Measurements from ENCODE around the gene LYRM9. TPM values are rescaled to one million over a fixed set of nuclear protein-coding genes. Genes with fewer than 3 reads are reported as not detected.
A peak's percentile ranks its signal among the peaks of the same experiment; 100 is the strongest.

The LYRM9 gene
- total RNA-seq (10 to 100 TPM; 16.0 to 19.7 TPM), polyA plus RNA-seq (ENCODE audit: insufficient read length in 2 of 2) (10 to 100 TPM; 23.8 to 27.1 TPM)
- long read RNA-seq, donor 1, partial matches to known transcripts = 0 of 6 reads
- long read RNA-seq, donor 1, other reads (novel, unspliced or antisense) = 0 of 6 reads
- long read RNA-seq, donor 2, partial matches to known transcripts = 0 of 4 reads
- long read RNA-seq, donor 2, other reads (novel, unspliced or antisense) = 0 of 4 reads
- long read RNA-seq, donor 3, partial matches to known transcripts = 0 of 2 reads
- long read RNA-seq, donor 3, other reads (novel, unspliced or antisense) = 0 of 2 reads
- long read RNA-seq, donor 4, partial matches to known transcripts = 0 of 7 reads
- long read RNA-seq, donor 4, other reads (novel, unspliced or antisense) = 0 of 7 reads

GRCh38 chr17:27892866-27893769, at the start of gene LYRM9:
Gene LYRM9 (minus strand): TSS chr17:27893365. CDS start chr17:27882694, 10,671 bp downstream.
- H3K4me1 ChIP-seq (ENCODE audit: control insufficient read depth, insufficient read depth, low read length) = peaks cover 3% of the 10 kb centered on the region
- peak within 1 kb of the TSS; percentile 53 for H3K4me3 ChIP-seq (ENCODE audit: low read depth, low read length)
- no peak within 1 kb of the TSS for H3K27ac ChIP-seq (ENCODE audit: low read depth, low read length)
- H3K9me3 ChIP-seq (ENCODE audit: control insufficient read depth, insufficient read depth, low read length) = no peaks in the 10 kb centered on the region
- peak; percentile 72 to 96 (median 82) for DNase-seq (ENCODE audit: low read depth in 4 of 6, low spot score in 6 of 6)
- WGBS (ENCODE audit: insufficient coverage) = under 1% methylated on average over 67 of the region's 75 CpGs
- no peaks in the 10 kb centered on the region for H3K27me3 ChIP-seq (ENCODE audit: control insufficient read depth, insufficient read depth, low read length)
- peaks cover 3% of the 10 kb centered on the region for H3K36me3 ChIP-seq (ENCODE audit: control insufficient read depth, insufficient read depth, low read length)

- WGBS (ENCODE audit: insufficient coverage) = 64% methylated on average over 8 of the region's 13 CpGs
- no peaks in the 10 kb centered on the region for H3K9me3 ChIP-seq (ENCODE audit: control insufficient read depth, insufficient read depth, low read length)
- no peaks in the 10 kb centered on the region for H3K36me3 ChIP-seq (ENCODE audit: control insufficient read depth, insufficient read depth, low read length)
- no peaks in the 10 kb centered on the region for H3K27me3 ChIP-seq (ENCODE audit: control insufficient read depth, insufficient read depth, low read length)
- no peak for DNase-seq (ENCODE audit: low read depth in 4 of 6, low spot score in 6 of 6)
- H3K4me1 ChIP-seq (ENCODE audit: control insufficient read depth, insufficient read depth, low read length) = no peaks in the 10 kb centered on the region
- no peak overlapping the region for H3K27ac ChIP-seq (ENCODE audit: low read depth, low read length)
- H3K4me3 ChIP-seq (ENCODE audit: low read depth, low read length) = no peak overlapping the region
Measured at GRCh38 chr17:27940503-27941428, 47.6 kb upstream of the LYRM9 start.

GRCh38 chr17:27939474-27940465, 46.6 kb upstream of the LYRM9 start:
- Histone ChIP-seq H3K4me3 (ENCODE audit: low read depth, low read length) (no peak overlapping the region), H3K4me1 (ENCODE audit: control insufficient read depth, insufficient read depth, low read length) (no peaks in the 10 kb centered on the region), H3K9me3 (ENCODE audit: control insufficient read depth, insufficient read depth, low read length) (no peaks in the 10 kb centered on the region), H3K27me3 (ENCODE audit: control insufficient read depth, insufficient read depth, low read length) (no peaks in the 10 kb centered on the region), H3K36me3 (ENCODE audit: control insufficient read depth, insufficient read depth, low read length) (no peaks in the 10 kb centered on the region), H3K27ac (ENCODE audit: low read depth, low read length) (no peak overlapping the region)
- 51% methylated on average over 6 of the region's 7 CpGs for WGBS (ENCODE audit: insufficient coverage)
- peak in 1 of 6 donors; percentile 51 for DNase-seq (ENCODE audit: low read depth in 4 of 6, low spot score in 6 of 6)

- Histone ChIP-seq H3K4me3 (ENCODE audit: low read depth, low read length) (no peak overlapping the region), H3K27ac (ENCODE audit: low read depth, low read length) (no peak overlapping the region)
- 66% methylated on average over 4 of the region's 4 CpGs for WGBS (ENCODE audit: insufficient coverage)
Measured at GRCh38 chr17:27938864-27939263, 45.7 kb upstream of the LYRM9 start.

GRCh38 chr17:27938241-27938640, 45.1 kb upstream of the LYRM9 start:
- no peaks in the 10 kb centered on the region for H3K27me3 ChIP-seq (ENCODE audit: control insufficient read depth, insufficient read depth, low read length)

More at GRCh38 chr17:27938864-27939263, 45.7 kb upstream of the LYRM9 start:
- Histone ChIP-seq H3K27me3 (ENCODE audit: control insufficient read depth, insufficient read depth, low read length) (no peaks in the 10 kb centered on the region), H3K4me1 (ENCODE audit: control insufficient read depth, insufficient read depth, low read length) (no peaks in the 10 kb centered on the region), H3K9me3 (ENCODE audit: control insufficient read depth, insufficient read depth, low read length) (no peaks in the 10 kb centered on the region), H3K36me3 (ENCODE audit: control insufficient read depth, insufficient read depth, low read length) (no peaks in the 10 kb centered on the region)
- no peak for DNase-seq (ENCODE audit: low read depth in 4 of 6, low spot score in 6 of 6)

GRCh38 chr17:27937025-27937546, 43.9 kb upstream of the LYRM9 start:
- H3K9me3 ChIP-seq (ENCODE audit: control insufficient read depth, insufficient read depth, low read length) = no peaks in the 10 kb centered on the region
- WGBS (ENCODE audit: insufficient coverage) = 91% methylated on average over 8 of the region's 8 CpGs
- no peak overlapping the region for H3K27ac ChIP-seq (ENCODE audit: low read depth, low read length)
- H3K4me1 ChIP-seq (ENCODE audit: control insufficient read depth, insufficient read depth, low read length) = no peaks in the 10 kb centered on the region
- no peak for DNase-seq (ENCODE audit: low read depth in 4 of 6, low spot score in 6 of 6)
- H3K27me3 ChIP-seq (ENCODE audit: control insufficient read depth, insufficient read depth, low read length) = no peaks in the 10 kb centered on the region
- no peaks in the 10 kb centered on the region for H3K36me3 ChIP-seq (ENCODE audit: control insufficient read depth, insufficient read depth, low read length)
- no peak overlapping the region for H3K4me3 ChIP-seq (ENCODE audit: low read depth, low read length)

More at GRCh38 chr17:27938241-27938640, 45.1 kb upstream of the LYRM9 start:
- Histone ChIP-seq H3K27ac (ENCODE audit: low read depth, low read length) (no peak overlapping the region), H3K4me1 (ENCODE audit: control insufficient read depth, insufficient read depth, low read length) (no peaks in the 10 kb centered on the region), H3K4me3 (ENCODE audit: low read depth, low read length) (no peak overlapping the region), H3K9me3 (ENCODE audit: control insufficient read depth, insufficient read depth, low read length) (no peaks in the 10 kb centered on the region), H3K36me3 (ENCODE audit: control insufficient read depth, insufficient read depth, low read length) (no peaks in the 10 kb centered on the region)
- no peak for DNase-seq (ENCODE audit: low read depth in 4 of 6, low spot score in 6 of 6)

- H3K36me3 ChIP-seq (ENCODE audit: control insufficient read depth, insufficient read depth, low read length) = no peaks in the 10 kb centered on the region
- no peak overlapping the region for H3K27ac ChIP-seq (ENCODE audit: low read depth, low read length)
- no peaks in the 10 kb centered on the region for H3K4me1 ChIP-seq (ENCODE audit: control insufficient read depth, insufficient read depth, low read length)
- 100% methylated on average over 1 of the region's 6 CpGs for WGBS (ENCODE audit: insufficient coverage)
- H3K9me3 ChIP-seq (ENCODE audit: control insufficient read depth, insufficient read depth, low read length) = no peaks in the 10 kb centered on the region
- no peak overlapping the region for H3K4me3 ChIP-seq (ENCODE audit: low read depth, low read length)
- no peaks in the 10 kb centered on the region for H3K27me3 ChIP-seq (ENCODE audit: control insufficient read depth, insufficient read depth, low read length)
- DNase-seq (ENCODE audit: low read depth in 4 of 6, low spot score in 6 of 6) = no peak
Measured at GRCh38 chr17:27930000-27930399, 36.8 kb upstream of the LYRM9 start.

GRCh38 chr17:27928587-27928986, 35.4 kb upstream of the LYRM9 start:
- no peaks in the 10 kb centered on the region for H3K9me3 ChIP-seq (ENCODE audit: control insufficient read depth, insufficient read depth, low read length)
- no peaks in the 10 kb centered on the region for H3K36me3 ChIP-seq (ENCODE audit: control insufficient read depth, insufficient read depth, low read length)
- no peak overlapping the region for H3K4me3 ChIP-seq (ENCODE audit: low read depth, low read length)
- WGBS (ENCODE audit: insufficient coverage) = 94% methylated on average over 4 of the region's 5 CpGs
- H3K4me1 ChIP-seq (ENCODE audit: control insufficient read depth, insufficient read depth, low read length) = no peaks in the 10 kb centered on the region
- H3K27me3 ChIP-seq (ENCODE audit: control insufficient read depth, insufficient read depth, low read length) = no peaks in the 10 kb centered on the region
- H3K27ac ChIP-seq (ENCODE audit: low read depth, low read length) = no peak overlapping the region
- no peak for DNase-seq (ENCODE audit: low read depth in 4 of 6, low spot score in 6 of 6)

Data from spinal cord (tissue), 10 donors.